Neural progenitor cell (in vitro differentiated cells): ENCODE data around the gene PLK5.
A peak's percentile ranks its signal among the peaks of the same experiment; 100 is the strongest.

Experiments
- CTCF ChIP-seq: fragments of 200-600 bp; sonication (generic); IDR thresholded peaks from 2 replicates; pipeline ENCODE4 v1.5.1; 2017; ENCODE audit warnings: antibody characterized with exemption, mild to moderate bottlenecking
- EZH2 ChIP-seq: fragments of 200-600 bp; sonication (generic); IDR thresholded peaks from 2 replicates; pipeline ENCODE4 v1.6.1; 2017; ENCODE audit warnings: antibody characterized with exemption, mild to moderate bottlenecking, moderate library complexity
- EZH2phosphoT487 ChIP-seq: fragments of 200-600 bp; sonication (generic); IDR thresholded peaks from 2 replicates; pipeline ENCODE4 v1.6.1; 2017; ENCODE audit warnings: antibody characterized with exemption

DNA sequence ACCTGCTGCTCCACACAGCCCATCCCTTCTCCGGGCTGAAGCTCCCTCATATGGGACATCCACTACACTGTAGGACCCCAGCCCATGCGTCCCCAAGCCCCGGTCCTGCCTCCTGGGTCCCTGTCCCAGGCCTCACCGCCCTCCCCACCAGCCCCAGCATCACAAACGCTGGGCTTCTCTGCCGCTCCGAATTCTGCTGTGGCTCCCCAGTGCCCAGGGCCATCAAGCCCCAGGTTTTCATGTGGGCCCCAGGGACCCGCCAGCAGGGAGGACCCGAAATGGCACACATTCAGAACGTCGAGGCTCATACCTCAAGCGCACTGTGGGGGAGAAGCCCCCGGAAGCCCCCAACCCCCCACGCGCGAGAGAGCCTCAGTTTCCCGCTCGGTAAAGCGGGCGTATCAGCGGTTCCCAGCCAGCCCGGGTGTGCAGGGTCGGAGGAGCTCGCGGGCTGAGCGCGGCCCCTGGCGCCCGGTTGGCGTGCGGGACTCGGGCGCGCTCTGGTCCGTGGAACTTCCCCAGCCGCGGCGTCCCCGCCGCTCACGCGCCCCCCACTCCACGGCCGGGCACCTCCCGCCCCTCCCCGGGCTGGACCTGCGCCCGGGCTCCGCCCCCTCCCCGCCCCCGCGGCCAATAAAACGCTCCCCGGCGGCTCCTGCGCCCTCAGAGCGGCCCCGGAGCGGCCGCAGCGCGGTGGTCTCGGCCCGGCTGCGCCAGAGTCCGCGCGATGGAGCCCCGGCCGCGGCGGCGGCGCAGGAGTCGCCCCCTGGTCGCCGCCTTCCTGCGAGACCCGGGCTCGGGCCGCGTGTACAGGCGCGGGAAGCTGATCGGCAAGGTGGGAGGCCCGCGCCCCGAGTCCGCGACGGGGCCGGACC lies at the start of gene PLK5:
- TF ChIP-seq CTCF: peak; percentile 6
- no peak for TF ChIP-seq EZH2
- TF ChIP-seq EZH2phosphoT487: no peak
